Activated CD4-positive, alpha-beta T cell treated with anti-CD3 and anti-CD28 coated beads, Interleukin-2, amount 50 U/mL, for 4 hours (primary cell): ENCODE measurements around the gene SMIM24.
A peak's percentile ranks its signal among the peaks of the same experiment; 100 is the strongest.

Experiments
- DNase-seq, 2 experiments: peaks; one replicate each; pipeline ENCODE4 v3.0.0-alpha.2; 2020

The SMIM24 gene

DNA sequence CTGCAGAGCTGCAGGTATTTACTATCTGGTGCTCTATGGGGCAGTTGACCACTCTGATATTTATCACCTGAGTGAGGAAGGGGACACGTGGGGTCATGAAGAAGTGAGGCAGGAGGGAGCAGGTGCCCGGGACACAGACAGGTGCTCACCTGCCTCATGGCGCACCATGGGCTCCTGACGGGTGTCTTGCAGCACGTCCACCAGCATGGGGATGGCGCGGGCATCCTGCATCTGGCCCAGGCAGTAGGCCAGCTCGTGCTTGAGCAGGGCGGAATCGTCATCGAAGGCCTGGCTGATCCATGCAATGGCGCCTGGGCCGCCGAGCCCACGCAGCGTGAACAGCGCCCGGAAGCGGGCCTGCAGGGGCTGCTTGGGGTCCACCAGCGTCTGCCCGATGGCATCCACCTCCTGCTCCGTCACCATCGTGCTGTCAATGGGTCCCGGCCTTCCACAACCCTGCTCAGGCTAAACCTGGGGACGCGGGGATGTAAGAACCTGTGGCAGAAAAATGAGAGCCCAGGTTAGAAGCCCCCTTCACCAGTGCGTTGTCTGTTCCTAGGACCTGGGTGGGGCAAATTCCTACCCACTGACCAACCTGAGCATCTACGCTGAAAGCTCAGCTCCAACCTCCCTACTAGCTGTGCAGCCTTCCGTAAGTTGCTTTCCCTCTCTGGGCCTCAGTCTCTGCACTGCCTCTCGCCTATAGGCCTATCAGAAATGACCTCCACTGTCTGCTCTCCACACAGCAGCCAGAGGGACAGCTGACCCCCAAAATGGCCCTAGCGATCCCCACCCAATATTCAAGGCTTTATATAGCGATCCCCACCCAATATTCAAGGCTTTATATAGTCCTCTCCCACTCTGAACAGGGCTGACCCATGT lies 16.3 kb upstream of the SMIM24 start:
- DNase-seq: no peak

DNA sequence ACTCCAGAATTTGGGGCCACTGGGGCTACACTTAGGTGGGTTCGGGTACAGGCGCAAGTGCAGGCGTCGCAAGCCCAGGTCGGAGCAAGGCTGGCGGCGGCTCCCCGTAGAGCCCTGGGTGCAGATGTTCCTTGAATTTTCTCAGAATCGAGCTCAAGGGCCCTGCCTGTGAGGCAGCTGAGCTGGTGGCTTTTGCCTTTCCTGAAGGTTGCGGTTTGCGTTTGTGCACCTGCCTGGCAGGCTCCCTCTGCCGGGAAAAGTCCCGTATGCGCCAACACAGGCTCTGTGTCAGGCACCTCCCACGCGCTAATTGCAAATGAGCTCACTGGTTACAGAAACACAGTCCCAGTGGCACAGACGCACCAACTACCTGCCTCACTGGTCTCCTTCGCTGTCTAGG lies 14.2 kb upstream of the SMIM24 start:
- peak; percentile 68 to 71 for DNase-seq

- DNase-seq: no peak
Measured at GRCh38 chr19:3494051-3494450, 13.7 kb upstream of the SMIM24 start.

DNA sequence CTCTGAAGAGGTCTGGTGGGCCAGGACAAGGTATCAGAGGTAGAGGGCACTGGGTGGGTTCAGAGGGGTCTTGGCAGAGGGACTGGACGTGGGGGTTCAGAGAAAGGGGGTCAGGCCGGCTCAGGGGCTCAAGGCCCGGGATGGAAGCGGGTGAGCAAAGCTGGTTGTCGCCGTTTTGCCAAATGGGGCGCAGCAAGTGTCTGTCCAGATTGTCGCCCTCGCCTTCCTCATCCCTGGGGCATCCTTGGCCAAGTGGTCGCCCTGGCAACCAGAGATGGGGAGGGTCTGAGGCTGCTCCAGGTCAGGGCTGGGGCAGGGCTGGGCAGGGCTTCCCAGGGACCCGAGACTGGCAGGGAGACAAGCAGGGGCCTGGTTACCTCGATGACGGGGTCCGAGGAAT lies 13.3 kb upstream of the SMIM24 start:
- no peak for DNase-seq

GRCh38 chr19:3492919-3493318 lies 12.6 kb upstream of the SMIM24 start:
- no peak for DNase-seq

DNA sequence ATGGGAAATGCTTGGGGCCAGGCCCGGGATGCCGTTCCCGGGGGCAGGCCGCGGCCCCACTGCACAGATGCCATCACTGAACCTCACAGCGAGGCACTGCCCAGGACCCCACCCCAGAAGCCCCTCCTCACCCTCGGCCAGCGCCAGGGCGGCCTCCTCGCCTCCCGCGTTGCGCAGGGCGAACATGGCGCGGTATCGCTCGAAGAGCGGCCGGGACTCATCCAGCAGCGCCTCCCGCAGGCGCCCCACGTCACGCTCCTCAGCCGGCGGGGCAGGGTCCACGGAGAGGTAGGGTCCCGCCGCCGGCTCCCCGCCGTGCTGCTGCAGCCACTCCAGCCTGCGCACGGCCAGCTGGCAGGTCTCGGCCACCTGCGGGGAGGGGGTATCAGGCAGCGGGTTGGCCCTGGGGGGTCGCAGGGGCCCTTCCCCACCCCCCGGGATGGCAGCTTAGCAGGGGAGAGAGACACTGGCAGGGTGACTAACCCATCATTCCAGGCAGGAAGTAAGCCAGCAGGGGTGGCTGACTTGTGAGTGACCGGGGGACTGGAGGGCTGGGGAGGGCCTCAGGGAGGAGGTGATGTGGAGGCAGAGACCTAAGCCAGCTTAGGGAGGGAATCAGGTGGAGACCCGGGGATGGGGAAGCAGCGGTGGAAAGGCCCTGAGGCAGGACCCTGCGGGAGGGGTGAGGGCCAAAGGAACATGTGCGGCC lies 12.0 kb upstream of the SMIM24 start:
- DNase-seq: no peak

GRCh38 chr19:3491396-3492119 lies 11.2 kb upstream of the SMIM24 start:
- no peak for DNase-seq

- no peak for DNase-seq
Measured at GRCh38 chr19:3483226-3483628, 2.9 kb upstream of the SMIM24 start, which contains the start of gene SMIM44. Gene SMIM44 (minus strand): TSS chr19:3483441. CDS start chr19:3483403, 38 bp downstream.

DNA sequence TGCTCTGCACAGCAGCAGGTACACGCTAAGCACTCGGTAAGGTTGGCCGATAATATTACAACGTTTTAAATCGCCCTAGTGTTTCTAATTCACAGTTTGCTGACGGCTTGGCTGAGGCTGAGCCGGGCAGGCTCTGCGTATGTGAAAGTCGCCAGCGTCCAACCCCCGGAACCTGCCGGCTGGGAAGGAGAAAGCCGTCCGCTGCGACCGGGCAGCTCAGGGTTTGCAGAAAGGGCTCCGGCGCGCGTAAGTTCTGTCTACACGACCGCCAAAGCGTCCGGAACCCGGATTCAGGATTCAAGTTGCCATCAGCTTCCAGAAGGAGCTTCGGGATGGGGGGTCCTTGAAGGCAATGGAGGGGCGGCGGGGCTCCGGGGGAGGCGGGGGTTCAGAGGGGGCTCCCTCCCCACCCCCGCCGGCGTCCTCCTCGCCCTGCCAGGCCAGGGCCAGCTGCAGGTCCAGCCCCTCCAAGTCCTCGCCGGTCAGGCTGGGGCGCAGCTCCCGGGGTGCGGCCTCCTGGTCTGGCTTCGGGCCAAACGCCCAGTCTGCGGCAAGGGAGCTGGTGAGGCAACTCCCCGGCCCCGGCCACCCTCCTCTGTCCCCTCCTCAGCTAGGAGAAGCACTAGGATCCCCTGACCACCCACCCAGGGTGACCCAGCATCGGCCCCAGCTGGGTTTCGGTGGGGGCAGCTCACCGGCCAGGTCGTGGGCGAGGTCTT lies 2.3 kb upstream of the SMIM24 start:
- DNase-seq: no peak

DNA sequence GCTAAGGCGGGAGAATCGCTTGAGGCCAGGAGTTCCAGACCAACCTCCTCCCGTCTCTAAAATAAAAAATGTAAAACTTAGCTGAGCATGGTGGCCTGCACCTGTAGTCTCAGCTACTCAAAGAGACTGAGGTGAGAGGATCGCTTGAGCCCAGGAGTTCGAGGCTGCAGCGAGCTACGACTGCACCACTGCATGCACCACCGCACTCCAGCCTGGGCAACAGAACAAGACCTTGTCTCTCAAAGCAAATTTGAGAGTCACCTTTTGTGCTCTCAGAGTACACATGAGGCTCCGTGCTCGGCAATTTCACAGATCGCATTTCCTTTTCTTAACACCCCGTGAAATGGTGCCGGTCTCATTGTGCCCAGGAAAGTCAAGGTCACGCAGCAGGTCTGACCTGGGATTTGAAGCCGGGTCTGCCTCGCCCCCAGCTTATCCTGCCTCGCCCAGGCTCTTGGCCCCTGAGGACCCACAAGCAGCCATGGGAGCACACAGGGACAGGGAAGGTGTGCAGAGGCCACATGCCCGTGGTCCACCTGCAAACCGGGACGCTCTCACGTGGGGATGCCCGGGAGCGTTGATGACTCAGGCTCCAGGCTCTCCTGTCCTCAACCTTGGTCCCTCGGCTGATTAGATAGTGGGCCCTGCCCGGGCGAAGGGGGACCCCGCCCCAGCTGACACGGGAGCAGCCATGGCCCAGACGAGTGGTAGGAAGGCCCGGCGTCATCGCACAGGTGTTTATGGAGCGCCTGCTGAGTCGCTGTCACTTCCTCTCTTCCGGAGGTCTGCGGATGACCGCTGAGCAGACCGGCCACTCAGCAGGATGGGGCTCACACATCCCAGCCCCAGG lies 1.1 kb upstream of the SMIM24 start:
- DNase-seq: no peak

GRCh38 chr19:3479834-3480215 lies 500 bp downstream of the SMIM24 start:
- DNase-seq: no peak

GRCh38 chr19:3479177-3479833 lies 1.0 kb downstream of the SMIM24 start:
- DNase-seq: no peak

DNA sequence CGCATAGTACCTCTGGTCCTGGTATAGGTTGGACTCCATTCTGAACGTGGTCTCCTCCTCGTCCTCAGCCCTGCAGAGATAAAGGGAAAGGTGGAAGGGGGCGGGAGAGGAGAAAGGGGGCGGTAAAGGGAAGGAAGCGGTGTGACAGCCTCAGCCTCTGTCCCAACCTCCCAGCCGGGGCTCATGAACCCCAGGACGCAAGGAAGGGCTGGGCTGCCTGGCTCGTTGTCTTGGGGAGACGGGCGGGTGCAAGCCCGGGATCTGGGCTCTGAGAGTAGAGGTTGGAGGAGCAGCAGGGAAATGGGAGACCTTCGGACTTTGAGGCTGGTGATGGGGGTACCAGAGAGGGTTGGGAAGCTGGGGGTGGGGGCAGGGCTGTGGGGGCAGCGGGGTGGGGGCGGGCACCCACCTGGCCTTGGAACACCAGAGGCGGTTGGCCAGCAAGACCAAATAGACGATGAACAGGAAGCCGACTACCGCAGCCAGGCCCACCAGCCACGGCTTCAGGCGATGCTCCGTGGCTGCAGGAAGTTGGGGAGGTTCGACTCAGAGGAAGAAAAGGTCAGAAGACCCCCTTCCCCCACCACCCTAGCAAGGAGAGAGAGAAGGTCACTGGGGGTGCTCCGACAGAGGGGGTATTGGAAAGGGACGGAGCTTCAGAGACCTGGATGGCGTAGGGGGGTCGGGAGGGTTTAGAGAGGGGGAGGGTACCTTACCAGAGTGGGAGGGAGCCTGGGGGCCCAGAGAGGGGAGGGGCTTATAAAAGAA lies 1.7 kb downstream of the SMIM24 start:
- DNase-seq: no peak

DNA sequence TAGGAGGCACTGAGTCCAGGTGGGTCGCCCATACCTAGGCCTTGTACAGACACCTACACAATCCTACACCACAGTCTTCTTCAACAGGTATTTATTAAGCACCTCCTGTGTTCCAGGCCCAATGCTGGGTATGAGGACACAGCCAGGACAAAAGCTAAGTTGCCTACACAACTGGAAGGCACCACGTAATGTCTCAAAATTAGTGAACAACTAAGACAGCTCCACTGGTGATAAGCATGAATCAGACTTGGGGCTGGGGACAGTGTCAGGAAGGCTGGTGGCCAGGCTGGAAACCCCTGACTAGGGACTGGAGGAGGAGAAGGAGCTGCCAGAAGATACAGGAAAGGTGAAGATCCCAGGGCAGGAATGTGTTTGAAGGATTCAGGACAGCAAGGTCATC lies 2.4 kb downstream of the SMIM24 start:
- DNase-seq: no peak

GRCh38 chr19:3477506-3477905 lies 2.8 kb downstream of the SMIM24 start:
- no peak for DNase-seq

- no peak for DNase-seq
Measured at GRCh38 chr19:3476830-3477229, 3.5 kb downstream of the SMIM24 start.

GRCh38 chr19:3475449-3475848 lies 4.9 kb downstream of the SMIM24 start:
- DNase-seq: no peak

GRCh38 chr19:3474614-3475013 lies 5.7 kb downstream of the SMIM24 start:
- no peak for DNase-seq

DNA sequence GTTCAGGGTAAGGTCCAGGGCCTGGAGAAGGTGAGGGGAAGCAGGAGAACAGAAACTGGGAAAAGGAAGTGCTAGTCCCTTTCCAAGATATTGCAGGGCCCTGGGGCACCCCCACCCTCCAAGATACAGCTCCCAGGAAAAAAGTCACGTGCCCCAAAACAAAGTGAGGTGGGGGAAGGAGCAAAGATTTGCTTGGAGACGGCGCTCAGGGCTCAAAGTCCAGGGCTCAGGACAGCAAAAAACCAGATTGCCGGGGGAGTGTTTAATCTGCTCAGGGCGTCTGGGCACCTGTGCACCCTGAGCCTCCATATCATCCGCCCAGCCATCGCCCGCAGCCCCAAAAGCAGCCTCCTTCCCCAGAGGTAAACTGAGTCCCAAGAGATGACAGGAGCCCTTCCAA lies 6.3 kb downstream of the SMIM24 start:
- no peak for DNase-seq

GRCh38 chr19:3471954-3472655 lies 8.2 kb downstream of the SMIM24 start:
- peak; percentile 21 to 28 for DNase-seq
